Keratinocyte (primary cell): ENCODE data around the gene PODN. TPM values are rescaled to one million over a fixed set of nuclear protein-coding genes. Genes with fewer than 3 reads are reported as not detected.

Experiments
- DNase-seq: peaks from one replicate; pipeline ENCODE4 v3.0.0-alpha.2; 2011; ENCODE audit warnings: low read depth, missing footprints, low spot score
- FAIRE-seq: peaks from 2 replicates; lab custom pipeline; 2011; peaks lifted over from hg19 to GRCh38; lab: Jason Lieb, UNC
- H2AFZ ChIP-seq: 2 replicates; pipeline ENCODE4 v1.6.0; 2012; ENCODE audit warnings: low read length, control low read depth, inconsistent platforms; ENCODE audit not compliant: control insufficient read depth
- H3K27ac ChIP-seq: 2 replicates; pipeline ENCODE4 v1.5.1; 2011; ENCODE audit warnings: low read length; ENCODE audit not compliant: control insufficient read depth, insufficient read depth
- H3K27me3 ChIP-seq: 3 replicates; pipeline ENCODE4 v1.6.0; 2011; ENCODE audit warnings: low read length; ENCODE audit not compliant: control insufficient read depth, insufficient read depth; ENCODE audit errors: extremely low read depth
- H3K36me3 ChIP-seq, 2 experiments: 2 replicates in 1 of 2; 3 replicates in 1 of 2; pipeline ENCODE4 v1.5.1; 2011; ENCODE audit warnings: low read length in 2 of 2, mild to moderate bottlenecking in 1 of 2; ENCODE audit not compliant: control insufficient read depth in 2 of 2, insufficient read depth in 2 of 2; ENCODE audit errors: extremely low read depth in 1 of 2
- H3K4me1 ChIP-seq: 3 replicates; pipeline ENCODE4 v1.5.1; 2011; ENCODE audit warnings: low read length; ENCODE audit not compliant: control insufficient read depth, insufficient read depth; ENCODE audit errors: extremely low read depth
- H3K4me2 ChIP-seq: 3 replicates; pipeline ENCODE4 v1.6.0; 2011; ENCODE audit warnings: low read depth, low read length; ENCODE audit not compliant: control insufficient read depth, insufficient read depth; ENCODE audit errors: extremely low read depth
- H3K4me3 ChIP-seq, 3 experiments: fragments of 200-600 bp in 1 of 3; sonication (generic) in 1 of 3; 2 replicates in 2 of 3; 3 replicates in 1 of 3; pipeline ENCODE4 v1.5.1; 2011 to 2016; ENCODE audit warnings: low read length in 3 of 3, mild to moderate bottlenecking in 3 of 3, control low read depth in 2 of 3, inconsistent platforms in 1 of 3, low read depth in 1 of 3, mixed read lengths in 1 of 3, mixed run types in 1 of 3, moderate library complexity in 1 of 3; ENCODE audit not compliant: control insufficient read depth in 2 of 3, insufficient read depth in 2 of 3; ENCODE audit errors: extremely low read depth in 1 of 3
- H3K79me2 ChIP-seq: 2 replicates; pipeline ENCODE4 v1.6.0; 2012; ENCODE audit warnings: low read length; ENCODE audit not compliant: control insufficient read depth, insufficient read depth
- H3K9ac ChIP-seq: 3 replicates; pipeline ENCODE4 v1.6.0; 2011; ENCODE audit warnings: low read length; ENCODE audit not compliant: control insufficient read depth, insufficient read depth; ENCODE audit errors: extremely low read depth
- H3K9me1 ChIP-seq: 3 replicates; pipeline ENCODE4 v1.6.0; 2011; ENCODE audit warnings: low read length; ENCODE audit not compliant: control insufficient read depth, insufficient read depth; ENCODE audit errors: extremely low read depth
- H3K9me3 ChIP-seq: 2 replicates; pipeline ENCODE4 v1.5.1; 2012; ENCODE audit warnings: low read depth, low read length; ENCODE audit not compliant: control insufficient read depth
- H4K20me1 ChIP-seq: 3 replicates; pipeline ENCODE4 v1.6.0; 2011; ENCODE audit warnings: low read length; ENCODE audit not compliant: control insufficient read depth, insufficient read depth; ENCODE audit errors: extremely low read depth
- CTCF ChIP-seq, 3 experiments: IDR thresholded peaks in 1 of 3; conservative IDR thresholded peaks in 1 of 3; optimal IDR thresholded peaks in 1 of 3; 2 replicates in 2 of 3; 3 replicates in 1 of 3; pipeline versions ENCODE3 to v1.5.1; 2011; ENCODE audit warnings: low read length in 3 of 3, mild to moderate bottlenecking in 3 of 3, moderate library complexity in 2 of 3, control low read depth in 1 of 3, inconsistent platforms in 1 of 3; ENCODE audit not compliant: insufficient read depth in 2 of 3; ENCODE audit errors: extremely low read depth in 1 of 3
- EZH2 ChIP-seq: IDR thresholded peaks from one replicate; pipeline ENCODE4 v1.6.1; 2012; ENCODE audit warnings: inconsistent platforms, mild to moderate bottlenecking, low read length, moderate library complexity
- dilution Hi-C: fragments of 300-500 bp; cut with MboI; formaldehyde crosslinking; loops from one replicate; pipeline ENCODE4 v1.7.0; 2020; ENCODE audit warnings: low sequenced_read_pairs; ENCODE audit not compliant: extremely low pct_ligation_motif_present
- polyA plus RNA-seq, 5 experiments: library from polyadenylated mRNA; depleted of rRNA in 3 of 5; stranded (reverse) in 3 of 5; stranded (forward) in 1 of 5; unstranded in 1 of 5; fragments of >200 nt; gene quantifications; 1 replicate in 1 of 5; 2 replicates in 3 of 5; 3 replicates in 1 of 5; pipeline versions ENCODE4 v1.2.1 to v1.2.3, GENCODE V29; 2011 to 2012; ENCODE audit warnings: missing spikeins in 2 of 5, low read depth in 1 of 5, low replicate concordance in 1 of 5

The PODN gene
- polyA plus RNA-seq, 1 donor (not counting 4 experiments of a cell fraction or from before 2014, with no cell fraction given) = not detected

- H3K4me3 ChIP-seq = no peak overlapping the region
Measured at GRCh38 chr1:53130598-53130877, 68.5 kb downstream of the PODN start.

GRCh38 chr1:53130878-53131589, 69.0 kb downstream of the PODN start:
- Histone ChIP-seq H3K27ac (no peak overlapping the region), H3K9me3 (no peaks in the 10 kb centered on the region), H3K36me3 (no peaks in the 10 kb centered on the region), H3K27me3 (peaks cover 4% of the 10 kb centered on the region), H3K4me1 (no peaks in the 10 kb centered on the region), H3K9ac (no peak overlapping the region), H3K4me2 (no peak overlapping the region), H4K20me1 (no peaks in the 10 kb centered on the region), H3K79me2 (no peaks in the 10 kb centered on the region), H2AFZ (no peak overlapping the region), H3K9me1 (no peaks in the 10 kb centered on the region), H3K4me3 (no peak overlapping the region)
- DNase-seq (no peak), FAIRE-seq (no peak)
- dilution Hi-C loops = no loop called here
- TF ChIP-seq CTCF (optimal IDR thresholded peaks at IDR 0.05 in 1 of 3, IDR thresholded peaks at IDR 0.05 in 1 of 3, conservative IDR thresholded peaks at IDR 0.05 in 1 of 3; ENCODE audit: extremely low read depth in 1 of 3, insufficient read depth in 2 of 3, low read length in 3 of 3) = no peak
- no peak for TF ChIP-seq EZH2

More at GRCh38 chr1:53130598-53130877, 68.5 kb downstream of the PODN start:
- DNase-seq = no peak
- H3K9me3 ChIP-seq = no peaks in the 10 kb centered on the region
- H3K4me2 ChIP-seq = no peak overlapping the region
- no peak for FAIRE-seq
- H3K36me3 ChIP-seq = no peaks in the 10 kb centered on the region
- H3K9ac ChIP-seq = no peak overlapping the region
- no peaks in the 10 kb centered on the region for H3K9me1 ChIP-seq
- H4K20me1 ChIP-seq = no peaks in the 10 kb centered on the region
- dilution Hi-C loops = no loop called here
- H3K27me3 ChIP-seq = peaks cover 4% of the 10 kb centered on the region
- no peak overlapping the region for H3K27ac ChIP-seq
- no peak overlapping the region for H2AFZ ChIP-seq
- H3K79me2 ChIP-seq = no peaks in the 10 kb centered on the region
- H3K4me1 ChIP-seq = no peaks in the 10 kb centered on the region
- TF ChIP-seq CTCF (optimal IDR thresholded peaks at IDR 0.05 in 1 of 3, IDR thresholded peaks at IDR 0.05 in 1 of 3, conservative IDR thresholded peaks at IDR 0.05 in 1 of 3; ENCODE audit: extremely low read depth in 1 of 3, insufficient read depth in 2 of 3, low read length in 3 of 3) = no peak
- TF ChIP-seq EZH2 = no peak
